Measurements from ENCODE around the gene SLC23A2.

Gene SLC23A2

DNA sequence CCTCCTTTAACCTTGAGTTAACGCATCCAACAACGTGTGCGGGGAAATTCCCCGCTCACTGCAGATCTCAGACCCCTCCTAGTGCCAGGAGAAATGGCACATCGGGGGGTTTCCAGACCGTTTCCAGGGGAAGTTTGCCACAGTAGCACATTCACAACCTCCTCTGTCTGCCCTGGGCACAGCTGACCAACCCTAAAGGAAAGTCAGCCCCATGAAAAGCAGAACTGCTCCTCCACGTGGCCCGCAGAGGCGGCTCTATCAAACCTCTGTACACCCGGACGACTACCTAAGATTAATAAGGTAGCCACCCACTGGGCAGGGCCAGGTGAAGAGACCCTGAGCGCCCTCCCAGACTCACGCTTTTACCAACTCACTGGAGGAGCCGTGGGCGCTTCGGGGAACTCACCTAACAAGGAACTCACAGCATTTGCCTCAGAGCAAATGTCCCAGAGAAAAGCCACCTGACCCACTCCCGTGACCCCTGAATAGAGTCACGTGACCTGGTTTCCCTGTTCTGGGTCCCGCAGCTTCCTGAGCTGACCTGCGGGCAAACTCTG is 186.5 kb downstream of the SLC23A2 start:
- WGBS, 2 experiments (ENCODE audit: insufficient coverage in 2 of 2), result 87 to 90% methylated on average over 17 of the region's 20 CpGs
- Histone ChIP-seq H3K4me1 (ENCODE audit: control insufficient read depth, insufficient read depth, low read length, poor library complexity, severe bottlenecking) (peaks cover 9% of the 10 kb centered on the region), H3K9me3 (ENCODE audit: control insufficient read depth, low read length) (no peaks in the 10 kb centered on the region), H3K36me3 (ENCODE audit: control insufficient read depth, insufficient read depth, low read length) (peaks cover 2% of the 10 kb centered on the region), H3K27ac (ENCODE audit: low read depth, low read length, severe bottlenecking) (peak overlapping the region; percentile 29), H3K4me3 (ENCODE audit: extremely low read depth, insufficient read depth, low read length, poor library complexity, severe bottlenecking) (no peak overlapping the region)

- WGBS, 2 experiments (ENCODE audit: insufficient coverage in 2 of 2), result 80 to 89% methylated on average over 6 to 10 of the region's 13 CpGs
- H3K27ac ChIP-seq (ENCODE audit: low read depth, low read length, severe bottlenecking), result peak overlapping the region; percentile 64
- H3K4me1 ChIP-seq (ENCODE audit: control insufficient read depth, insufficient read depth, low read length, poor library complexity, severe bottlenecking), result peaks cover 9% of the 10 kb centered on the region
- H3K36me3 ChIP-seq (ENCODE audit: control insufficient read depth, insufficient read depth, low read length), result peaks cover 2% of the 10 kb centered on the region
- no peak overlapping the region for H3K4me3 ChIP-seq (ENCODE audit: extremely low read depth, insufficient read depth, low read length, poor library complexity, severe bottlenecking)
- no peaks in the 10 kb centered on the region for H3K9me3 ChIP-seq (ENCODE audit: control insufficient read depth, low read length)
Measured at GRCh38 chr20:4813863-4814695, 187.2 kb downstream of the SLC23A2 start.

DNA sequence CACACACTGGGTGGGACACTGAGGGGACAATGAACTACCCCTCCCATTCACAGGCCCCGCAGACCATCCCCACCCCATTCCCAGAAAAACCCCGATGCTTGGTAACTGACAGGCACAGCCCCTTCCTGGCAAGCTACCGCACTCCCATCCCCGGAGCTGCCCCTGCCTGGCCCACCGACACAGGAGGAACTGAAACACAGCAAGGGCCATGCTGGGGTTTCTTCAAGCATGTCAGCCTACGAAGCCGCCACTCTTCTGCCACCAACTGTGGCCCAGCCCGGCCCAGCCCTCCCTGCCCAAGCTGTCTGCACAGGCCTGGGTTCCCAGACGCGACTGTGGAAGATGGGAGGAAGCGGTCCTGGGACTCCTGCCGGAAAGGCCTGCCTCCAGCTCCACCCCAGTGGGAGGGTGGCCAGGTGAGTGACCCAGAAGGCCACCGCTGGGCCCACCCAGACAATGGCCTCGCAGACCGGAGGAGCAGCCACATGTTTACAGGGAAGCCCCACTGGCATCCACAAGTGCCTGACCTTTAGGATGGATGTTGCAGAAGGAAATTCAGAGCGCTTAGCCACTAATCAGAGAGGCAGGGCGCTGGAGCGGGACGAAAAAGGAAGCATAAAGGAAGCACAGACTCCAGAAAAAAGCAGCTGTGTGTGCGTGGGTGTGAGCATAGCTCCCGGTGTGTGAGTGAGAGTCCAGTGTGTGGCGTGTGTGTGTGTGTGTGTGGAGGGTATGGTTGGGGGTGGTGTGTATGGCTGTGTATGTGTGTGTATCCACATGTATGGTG is 188.0 kb downstream of the SLC23A2 start:
- Histone ChIP-seq H3K4me1 (ENCODE audit: control insufficient read depth, insufficient read depth, low read length, poor library complexity, severe bottlenecking) (peaks cover 9% of the 10 kb centered on the region), H3K4me3 (ENCODE audit: extremely low read depth, insufficient read depth, low read length, poor library complexity, severe bottlenecking) (no peak overlapping the region), H3K27ac (ENCODE audit: low read depth, low read length, severe bottlenecking) (peak overlapping the region; percentile 64), H3K9me3 (ENCODE audit: control insufficient read depth, low read length) (no peaks in the 10 kb centered on the region), H3K36me3 (ENCODE audit: control insufficient read depth, insufficient read depth, low read length) (peaks cover 2% of the 10 kb centered on the region)
- 91 to 94% methylated on average over 15 to 20 of the region's 22 CpGs for WGBS, 2 experiments (ENCODE audit: insufficient coverage in 2 of 2)

DNA sequence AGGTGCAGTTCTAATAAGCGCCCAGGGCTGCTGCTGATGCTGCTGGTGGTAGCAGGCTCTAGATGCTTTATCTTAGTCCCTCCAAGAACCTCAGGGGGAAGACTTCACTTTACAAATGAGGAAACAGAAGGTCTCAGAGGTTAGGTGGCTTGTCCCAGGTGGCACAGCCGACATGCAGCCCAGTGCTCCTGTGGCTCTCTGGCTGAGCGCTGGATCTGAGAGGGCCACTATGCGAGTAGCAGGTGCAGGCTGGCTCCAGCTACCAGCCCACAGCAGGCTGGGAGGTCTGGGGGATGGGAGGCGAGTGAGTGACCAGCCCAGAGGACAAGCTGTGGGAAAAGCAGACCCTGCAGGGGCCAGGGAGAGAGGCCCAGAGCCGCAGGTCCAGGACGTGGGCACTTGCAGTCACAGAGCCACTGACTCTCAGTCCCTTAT is 188.7 kb downstream of the SLC23A2 start:
- WGBS, 2 experiments (ENCODE audit: insufficient coverage in 2 of 2), result 77 to 85% methylated on average over 6 to 7 of the region's 7 CpGs
- peaks cover 9% of the 10 kb centered on the region for H3K4me1 ChIP-seq (ENCODE audit: control insufficient read depth, insufficient read depth, low read length, poor library complexity, severe bottlenecking)
- H3K27ac ChIP-seq (ENCODE audit: low read depth, low read length, severe bottlenecking), result no peak overlapping the region
- H3K36me3 ChIP-seq (ENCODE audit: control insufficient read depth, insufficient read depth, low read length), result peaks cover 2% of the 10 kb centered on the region
- H3K4me3 ChIP-seq (ENCODE audit: extremely low read depth, insufficient read depth, low read length, poor library complexity, severe bottlenecking), result no peak overlapping the region
- H3K9me3 ChIP-seq (ENCODE audit: control insufficient read depth, low read length), result no peaks in the 10 kb centered on the region

GRCh38 chr20:4812216-4812615 is 189.1 kb downstream of the SLC23A2 start:
- Histone ChIP-seq H3K27ac (ENCODE audit: low read depth, low read length, severe bottlenecking) (no peak overlapping the region), H3K4me3 (ENCODE audit: extremely low read depth, insufficient read depth, low read length, poor library complexity, severe bottlenecking) (no peak overlapping the region), H3K4me1 (ENCODE audit: control insufficient read depth, insufficient read depth, low read length, poor library complexity, severe bottlenecking) (peaks cover 9% of the 10 kb centered on the region), H3K9me3 (ENCODE audit: control insufficient read depth, low read length) (no peaks in the 10 kb centered on the region), H3K36me3 (ENCODE audit: control insufficient read depth, insufficient read depth, low read length) (peaks cover 2% of the 10 kb centered on the region)
- WGBS, 2 experiments (ENCODE audit: insufficient coverage in 2 of 2), result 93 to 94% methylated on average over 2 to 3 of the region's 6 CpGs

- 78 to 84% methylated on average over 5 to 7 of the region's 8 CpGs for WGBS, 2 experiments (ENCODE audit: insufficient coverage in 2 of 2)
Measured at GRCh38 chr20:4811661-4812181, 189.6 kb downstream of the SLC23A2 start.

DNA sequence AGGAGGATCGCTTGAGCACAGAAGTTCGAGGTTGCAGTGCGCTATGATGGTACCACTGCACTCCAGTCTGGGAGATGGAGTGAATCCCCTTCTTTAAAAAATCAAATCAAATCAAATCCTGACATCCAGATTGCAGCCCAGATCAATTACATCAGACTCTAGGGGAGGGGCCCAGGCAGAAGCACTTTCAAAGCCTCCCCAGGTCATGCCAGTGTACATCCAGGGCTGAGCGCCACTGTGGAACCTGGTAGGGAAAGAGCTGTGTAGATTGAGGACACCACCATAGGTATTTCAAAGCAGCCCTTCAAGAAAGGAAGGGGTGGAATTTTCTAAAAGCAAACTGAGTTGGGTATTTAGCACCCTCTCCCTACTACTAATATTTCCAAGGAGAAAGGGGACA is 190.1 kb downstream of the SLC23A2 start:
- peaks cover 1% of the 10 kb centered on the region for H3K36me3 ChIP-seq (ENCODE audit: control insufficient read depth, insufficient read depth, low read length)
- WGBS, 2 experiments (ENCODE audit: insufficient coverage in 2 of 2), result 83 to 100% methylated on average over 1 to 2 of the region's 4 CpGs
- H3K27ac ChIP-seq (ENCODE audit: low read depth, low read length, severe bottlenecking), result no peak overlapping the region
- no peak overlapping the region for H3K4me3 ChIP-seq (ENCODE audit: extremely low read depth, insufficient read depth, low read length, poor library complexity, severe bottlenecking)
- H3K9me3 ChIP-seq (ENCODE audit: control insufficient read depth, low read length), result no peaks in the 10 kb centered on the region
- H3K4me1 ChIP-seq (ENCODE audit: control insufficient read depth, insufficient read depth, low read length, poor library complexity, severe bottlenecking), result peaks cover 9% of the 10 kb centered on the region

More at GRCh38 chr20:4811661-4812181, 189.6 kb downstream of the SLC23A2 start:
- H3K36me3 ChIP-seq (ENCODE audit: control insufficient read depth, insufficient read depth, low read length), result peaks cover 2% of the 10 kb centered on the region
- no peak overlapping the region for H3K4me3 ChIP-seq (ENCODE audit: extremely low read depth, insufficient read depth, low read length, poor library complexity, severe bottlenecking)
- peaks cover 9% of the 10 kb centered on the region for H3K4me1 ChIP-seq (ENCODE audit: control insufficient read depth, insufficient read depth, low read length, poor library complexity, severe bottlenecking)
- H3K9me3 ChIP-seq (ENCODE audit: control insufficient read depth, low read length), result no peaks in the 10 kb centered on the region
- H3K27ac ChIP-seq (ENCODE audit: low read depth, low read length, severe bottlenecking), result no peak overlapping the region

DNA sequence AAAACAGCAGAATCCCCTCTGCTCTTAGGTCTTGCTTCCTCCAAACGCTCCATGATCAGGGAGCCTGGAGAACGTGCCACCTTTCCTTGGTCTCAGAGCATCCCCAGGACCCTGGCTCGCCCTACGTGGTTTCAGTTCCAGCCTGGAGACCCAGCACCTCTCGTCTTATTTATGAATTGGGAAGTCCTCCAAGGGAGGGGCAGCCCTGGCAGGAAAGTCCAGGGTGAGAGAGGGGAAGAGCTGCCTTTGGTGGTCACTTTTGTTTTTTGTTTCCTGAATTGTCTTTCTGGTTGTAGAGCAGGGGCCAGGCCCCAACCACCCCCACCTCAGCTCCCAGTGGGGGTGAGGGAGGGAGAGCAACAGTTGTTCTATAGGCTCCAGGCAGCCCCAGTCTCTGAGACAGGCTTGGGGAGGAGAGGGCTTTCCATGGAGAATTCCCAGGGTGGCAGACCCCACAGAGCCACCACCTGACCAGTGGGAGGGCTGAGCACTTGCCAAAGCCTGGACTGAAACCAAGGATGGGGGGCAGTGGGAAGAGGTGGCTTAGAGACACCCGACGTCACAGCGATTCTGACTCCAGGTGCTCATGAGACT is 190.8 kb downstream of the SLC23A2 start:
- 89 to 90% methylated on average over 6 to 7 of the region's 8 CpGs for WGBS, 2 experiments (ENCODE audit: insufficient coverage in 2 of 2)
- no peak overlapping the region for H3K4me3 ChIP-seq (ENCODE audit: extremely low read depth, insufficient read depth, low read length, poor library complexity, severe bottlenecking)
- no peak overlapping the region for H3K27ac ChIP-seq (ENCODE audit: low read depth, low read length, severe bottlenecking)
- no peaks in the 10 kb centered on the region for H3K36me3 ChIP-seq (ENCODE audit: control insufficient read depth, insufficient read depth, low read length)
- no peaks in the 10 kb centered on the region for H3K9me3 ChIP-seq (ENCODE audit: control insufficient read depth, low read length)
- peaks cover 9% of the 10 kb centered on the region for H3K4me1 ChIP-seq (ENCODE audit: control insufficient read depth, insufficient read depth, low read length, poor library complexity, severe bottlenecking)

- no peak overlapping the region for H3K4me3 ChIP-seq (ENCODE audit: extremely low read depth, insufficient read depth, low read length, poor library complexity, severe bottlenecking)
- H3K27ac ChIP-seq (ENCODE audit: low read depth, low read length, severe bottlenecking), result no peak overlapping the region
- no peaks in the 10 kb centered on the region for H3K36me3 ChIP-seq (ENCODE audit: control insufficient read depth, insufficient read depth, low read length)
- H3K9me3 ChIP-seq (ENCODE audit: control insufficient read depth, low read length), result no peaks in the 10 kb centered on the region
- 63 to 81% methylated on average over 3 to 6 of the region's 8 CpGs for WGBS, 2 experiments (ENCODE audit: insufficient coverage in 2 of 2)
- peaks cover 9% of the 10 kb centered on the region for H3K4me1 ChIP-seq (ENCODE audit: control insufficient read depth, insufficient read depth, low read length, poor library complexity, severe bottlenecking)
Measured at GRCh38 chr20:4809707-4810106, 191.6 kb downstream of the SLC23A2 start.

DNA sequence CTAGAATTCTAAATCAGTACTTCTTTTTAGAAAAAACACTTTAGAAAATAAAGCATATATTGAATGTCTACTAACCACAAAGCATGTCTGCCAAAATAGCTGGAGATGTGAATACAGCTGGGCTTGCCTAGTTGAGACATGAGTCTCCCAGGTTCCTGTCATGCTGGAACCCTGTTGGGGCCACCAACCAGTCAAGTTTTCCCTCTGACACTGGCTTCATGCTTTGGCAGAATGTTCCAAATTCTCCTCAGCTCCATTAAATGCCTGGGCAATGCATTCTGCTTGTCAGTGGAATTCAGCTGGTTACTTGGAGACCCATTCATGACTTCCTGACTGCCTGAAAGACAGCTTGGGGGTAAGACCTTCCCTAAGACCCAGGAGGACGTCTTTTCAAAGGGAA is 192.4 kb downstream of the SLC23A2 start:
- no peaks in the 10 kb centered on the region for H3K36me3 ChIP-seq (ENCODE audit: control insufficient read depth, insufficient read depth, low read length)
- no peaks in the 10 kb centered on the region for H3K9me3 ChIP-seq (ENCODE audit: control insufficient read depth, low read length)
- peaks cover under 1% of the 10 kb centered on the region for H3K4me1 ChIP-seq (ENCODE audit: control insufficient read depth, insufficient read depth, low read length, poor library complexity, severe bottlenecking)
- no peak overlapping the region for H3K4me3 ChIP-seq (ENCODE audit: extremely low read depth, insufficient read depth, low read length, poor library complexity, severe bottlenecking)
- WGBS, 2 experiments (ENCODE audit: insufficient coverage in 2 of 2), result 67% methylated on average over 1 of the region's 1 CpG
- no peak overlapping the region for H3K27ac ChIP-seq (ENCODE audit: low read depth, low read length, severe bottlenecking)

Data from mesodermal cell (in vitro differentiated cells).